Activated CD8-positive, alpha-beta T cell treated with anti-CD3 and anti-CD28 coated beads, Interleukin-2, amount 10 ng/mL, durations not matched to agents 7 days and 5 days (primary cell): ENCODE results near the gene LRRIQ3. TPM values are rescaled to one million over a fixed set of nuclear protein-coding genes. Genes with fewer than 3 reads are reported as not detected.
A peak's percentile ranks its signal among the peaks of the same experiment; 100 is the strongest.

ENCODE experiments used
- ATAC-seq: fragments of 150-1000 bp; cut with Tn5 transposase; one replicate; pipeline ENCODE4 v1.10.0; 2021; ENCODE audit warnings: moderate library complexity
- CTCF ChIA-PET: fragments of 350-600 bp; sonication (Branson Sonifier 250); formaldehyde crosslinking; loops from one replicate; lab custom pipeline; 2021; ENCODE audit warnings: antibody characterized with exemption; lab: Charles Lee
- POLR2A ChIA-PET: fragments of 350-600 bp; sonication (Branson Sonifier 250); formaldehyde crosslinking; loops from one replicate; lab custom pipeline; 2021; ENCODE audit warnings: antibody characterized with exemption; lab: Charles Lee
- DNase-seq: peaks from one replicate; pipeline ENCODE4 v3.0.0-alpha.2; 2020
- H3K27ac Mint-ChIP-seq: one replicate; pipeline ENCODE4 v1.8.0; 2021; ENCODE audit warnings: mild to moderate bottlenecking, mixed read lengths
- H3K27me3 Mint-ChIP-seq: one replicate; pipeline ENCODE4 v1.8.0; 2021; ENCODE audit warnings: low read depth, mixed read lengths
- H3K36me3 Mint-ChIP-seq: one replicate; pipeline ENCODE4 v1.8.0; 2021; ENCODE audit warnings: low read depth, mixed read lengths
- H3K4me1 Mint-ChIP-seq: one replicate; pipeline ENCODE4 v1.8.0; 2021; ENCODE audit warnings: low read depth, mixed read lengths
- H3K4me3 Mint-ChIP-seq: one replicate; pipeline ENCODE4 v1.8.0; 2021; ENCODE audit warnings: mild to moderate bottlenecking, mixed read lengths
- H3K9me3 Mint-ChIP-seq: one replicate; pipeline ENCODE4 v1.8.0; 2022; ENCODE audit warnings: mixed read lengths; ENCODE audit not compliant: insufficient read depth
- total RNA-seq, 2 experiments: library from RNA; stranded (reverse); gene quantifications; one replicate each; pipeline ENCODE4 v1.2.3, GENCODE V29; 2021

LRRIQ3 gene, protein sequence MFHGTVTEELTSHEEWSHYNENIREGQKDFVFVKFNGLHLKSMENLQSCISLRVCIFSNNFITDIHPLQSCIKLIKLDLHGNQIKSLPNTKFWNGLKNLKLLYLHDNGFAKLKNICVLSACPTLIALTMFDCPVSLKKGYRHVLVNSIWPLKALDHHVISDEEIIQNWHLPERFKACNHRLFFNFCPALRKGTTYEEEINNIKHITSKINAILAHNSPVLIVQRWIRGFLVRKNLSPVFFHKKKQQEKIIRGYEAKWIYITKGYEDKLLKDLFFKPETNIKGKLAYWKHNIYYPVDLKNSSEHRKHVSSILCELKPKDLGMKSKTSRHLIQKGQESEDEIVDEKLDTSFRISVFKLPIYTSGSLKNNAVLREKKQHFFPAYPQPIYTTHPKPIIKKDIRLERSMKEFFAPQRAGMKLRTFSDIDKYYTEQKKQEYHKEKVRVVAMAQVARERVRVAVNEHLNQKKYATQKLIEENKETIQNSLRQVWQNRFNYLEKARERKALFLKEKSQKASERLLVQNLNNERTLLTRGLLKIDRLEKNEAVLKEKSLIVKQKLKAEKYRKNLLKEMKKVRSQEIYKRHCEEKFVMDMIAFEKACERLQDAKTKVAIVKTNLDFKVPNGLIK
- under 1 TPM; 0.37 to 0.45 TPM for total RNA-seq

DNA sequence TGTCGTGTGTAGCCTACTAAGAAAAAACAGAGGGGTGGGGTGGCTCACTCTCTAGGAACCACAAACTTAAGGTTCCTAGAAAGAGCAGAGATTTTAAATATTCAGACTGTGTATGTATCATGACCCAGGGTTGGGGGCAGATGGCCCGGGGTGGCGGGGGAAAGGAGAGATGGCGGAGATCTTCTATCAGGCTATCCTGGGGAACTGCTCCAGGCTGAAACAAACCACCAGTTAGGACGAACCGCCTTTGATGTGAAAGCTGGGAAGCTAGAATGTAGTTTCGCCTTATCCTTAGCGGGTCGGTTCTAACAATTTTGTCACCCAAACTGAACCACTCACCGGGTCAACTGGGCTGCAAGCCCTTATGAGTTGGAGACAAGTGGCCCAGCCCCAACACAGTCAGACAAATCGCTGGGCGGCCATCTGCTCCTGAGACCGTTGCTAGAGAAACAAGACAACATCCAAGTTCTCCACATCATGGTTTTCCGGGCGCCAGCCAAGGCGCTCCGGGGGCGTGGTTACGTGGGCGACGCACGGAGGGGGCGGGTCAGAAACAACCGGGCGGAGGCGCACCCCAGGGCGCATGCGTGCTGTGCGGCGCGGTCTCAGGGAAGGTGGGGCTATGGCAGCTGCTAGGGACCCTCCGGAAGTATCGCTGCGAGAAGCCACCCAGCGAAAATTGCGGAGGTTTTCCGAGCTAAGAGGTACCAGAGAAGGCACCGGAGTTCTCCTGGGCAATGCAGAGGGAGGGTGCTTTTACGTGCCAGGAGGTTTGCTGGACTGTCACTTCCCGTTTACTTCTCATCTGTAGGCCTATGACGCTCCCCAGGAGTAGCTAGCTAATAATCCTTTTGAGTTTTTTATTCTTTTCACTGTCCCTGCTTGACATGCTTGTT is at the start of gene LRRIQ3, which contains the start of gene FPGT:
TSS of gene LRRIQ3 (minus strand) at position 520 of the 896 bp plus-strand sequence. CDS start 14,492 bp downstream, outside the sequence.
TSS of gene FPGT (plus strand) at position 586 of the 896 bp plus-strand sequence. CDS start at position 623, 37 bp downstream.
- CTCF ChIA-PET = interaction anchor here (1.1 to 1.4 kb wide), 2 partner anchors 9 to 17 kb away, joined by 4 to 5 read pairs; no protein-coding TSS in a partner anchor
- Mint-ChIP-seq H3K27ac (peak within 1 kb of the TSS; percentile 86), H3K27me3 (no peaks in the 10 kb centered on the region), H3K4me3 (peak within 1 kb of the TSS; percentile 85), H3K9me3 (no peaks in the 10 kb centered on the region), H3K36me3 (peaks cover 4% of the 10 kb centered on the region), H3K4me1 (peaks cover 14% of the 10 kb centered on the region)
- ATAC-seq (peak; percentile 97), DNase-seq (peak; percentile 96)
- POLR2A ChIA-PET = interaction anchor here (1.4 kb wide), 1 partner anchor 10 kb away, joined by 5 read pairs; no protein-coding TSS in a partner anchor

DNA sequence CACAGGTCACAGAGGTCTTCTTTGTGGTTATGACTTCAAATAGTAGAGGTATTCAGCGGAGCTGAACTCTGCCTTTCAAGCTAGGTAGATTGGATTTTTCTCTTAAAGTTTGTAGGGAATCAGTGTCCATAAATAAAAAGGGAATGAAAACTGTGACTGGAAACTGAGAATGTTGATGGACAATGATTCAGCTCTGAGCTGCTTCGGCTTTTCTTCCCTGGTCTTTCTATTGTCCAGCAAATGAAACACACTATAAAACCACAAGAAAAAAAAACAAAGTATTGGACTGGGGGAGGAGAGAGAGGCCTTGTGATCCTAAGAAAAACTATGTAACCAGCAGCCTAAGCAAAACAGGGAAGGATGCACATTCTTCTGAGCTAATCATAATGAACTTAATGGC is 48.3 kb upstream of the LRRIQ3 start:
- Mint-ChIP-seq H3K36me3 (no peaks in the 10 kb centered on the region), H3K27me3 (no peaks in the 10 kb centered on the region), H3K4me3 (no peak overlapping the region), H3K4me1 (no peaks in the 10 kb centered on the region), H3K9me3 (no peaks in the 10 kb centered on the region), H3K27ac (no peak overlapping the region)
- DNase-seq (no peak), ATAC-seq (no peak)
- ChIA-PET CTCF (no interaction called here), POLR2A (no interaction called here)

DNA sequence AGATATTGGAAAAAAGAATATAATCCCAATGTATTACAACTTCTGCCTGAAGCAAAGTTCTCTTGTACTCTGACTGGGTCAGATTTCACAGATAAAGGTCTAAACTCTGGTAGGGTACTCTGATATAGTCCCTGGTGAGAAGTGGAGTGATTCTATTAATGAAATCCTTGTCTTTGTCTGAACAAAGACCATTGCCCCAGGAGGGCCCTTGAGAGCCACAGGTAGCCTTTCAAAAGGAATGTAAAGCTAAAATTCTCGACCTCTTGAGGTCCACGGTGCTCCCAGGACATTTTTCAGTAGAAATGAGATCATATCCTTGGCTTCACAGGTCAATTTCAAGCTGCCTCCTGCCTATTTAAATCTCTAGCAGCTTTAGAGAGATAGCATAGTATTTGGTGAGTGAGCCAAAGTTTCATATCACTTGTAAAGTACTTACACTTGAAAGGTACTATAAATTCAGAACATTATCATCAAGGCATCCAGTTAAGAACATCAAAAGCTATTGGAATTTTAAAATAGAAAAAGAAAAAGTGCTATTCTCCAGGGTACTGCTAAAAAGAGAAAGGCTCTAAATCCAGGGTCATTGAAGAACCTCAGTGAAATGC is 47.3 kb upstream of the LRRIQ3 start:
- Mint-ChIP-seq H3K4me1 (no peaks in the 10 kb centered on the region), H3K27ac (no peak overlapping the region), H3K9me3 (no peaks in the 10 kb centered on the region), H3K4me3 (no peak overlapping the region), H3K27me3 (no peaks in the 10 kb centered on the region), H3K36me3 (no peaks in the 10 kb centered on the region)
- DNase-seq = no peak
- POLR2A ChIA-PET = no interaction called here
- CTCF ChIA-PET = no interaction called here
- ATAC-seq = no peak

DNA sequence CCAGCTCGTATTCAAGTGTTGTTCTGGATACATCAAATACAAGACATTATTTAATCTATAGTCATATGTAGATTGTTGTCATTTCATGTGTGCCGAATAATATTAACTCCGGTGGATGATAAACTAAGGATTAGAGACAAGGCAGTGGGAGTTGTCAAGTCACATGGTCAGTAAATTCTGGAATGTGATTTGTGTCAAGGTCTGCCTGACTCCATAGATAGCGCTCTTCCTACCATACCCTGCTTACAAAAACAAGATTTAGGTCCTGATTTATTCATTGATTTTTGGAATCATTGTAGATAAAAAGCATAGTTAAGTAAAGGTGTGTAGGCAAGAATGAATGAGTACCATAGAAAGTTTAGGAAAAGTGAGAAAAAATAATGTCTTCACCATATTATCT is 39.8 kb upstream of the LRRIQ3 start:
- DNase-seq (no peak), ATAC-seq (no peak)
- no peaks in the 10 kb centered on the region for H3K27me3 Mint-ChIP-seq
- ChIA-PET CTCF (no interaction called here), POLR2A (no interaction called here)
- no peaks in the 10 kb centered on the region for H3K4me1 Mint-ChIP-seq
- no peak overlapping the region for H3K4me3 Mint-ChIP-seq
- H3K36me3 Mint-ChIP-seq = no peaks in the 10 kb centered on the region
- H3K9me3 Mint-ChIP-seq = no peaks in the 10 kb centered on the region
- H3K27ac Mint-ChIP-seq = no peak overlapping the region

DNA sequence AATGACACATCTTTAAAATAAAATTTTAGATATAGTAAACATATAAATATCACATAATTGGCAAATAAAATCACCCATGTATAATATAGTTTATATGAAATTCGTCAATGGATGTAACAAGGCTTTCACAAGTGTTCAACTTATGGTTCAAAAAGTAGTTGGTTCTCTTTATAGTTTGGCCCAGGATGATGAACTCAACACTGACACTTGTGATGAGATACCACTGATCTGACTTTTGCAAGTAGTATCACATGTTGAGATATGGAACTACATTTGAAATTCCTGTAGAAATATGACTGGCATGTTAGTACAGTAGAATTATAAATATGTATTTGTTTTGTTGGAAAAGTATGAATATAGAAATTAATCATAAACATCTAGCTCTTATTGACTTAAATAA is 39.1 kb upstream of the LRRIQ3 start:
- Mint-ChIP-seq H3K9me3 (no peaks in the 10 kb centered on the region), H3K27me3 (no peaks in the 10 kb centered on the region), H3K27ac (no peak overlapping the region), H3K36me3 (no peaks in the 10 kb centered on the region), H3K4me3 (no peak overlapping the region), H3K4me1 (no peaks in the 10 kb centered on the region)
- DNase-seq = no peak
- POLR2A ChIA-PET = no interaction called here
- CTCF ChIA-PET = no interaction called here
- ATAC-seq = no peak

DNA sequence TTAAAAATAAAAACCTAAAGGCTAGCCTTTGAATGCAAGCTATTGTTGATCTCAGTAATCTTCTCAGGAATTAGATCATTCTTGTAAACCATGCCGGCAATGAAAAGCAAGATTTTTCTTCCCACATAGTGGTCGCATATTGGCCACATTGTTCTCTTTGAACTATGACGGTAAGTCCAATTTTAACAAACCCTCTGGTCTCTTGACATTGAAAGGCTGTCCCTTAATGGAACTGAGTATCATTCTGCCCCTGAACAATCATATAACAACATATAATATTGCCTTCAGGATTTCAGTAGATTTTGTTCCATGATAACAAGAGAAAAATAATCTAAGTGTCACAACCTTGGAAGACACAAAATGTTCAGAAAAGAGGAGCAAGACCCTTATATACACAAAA is 38.5 kb upstream of the LRRIQ3 start:
- no peaks in the 10 kb centered on the region for H3K4me1 Mint-ChIP-seq
- no peaks in the 10 kb centered on the region for H3K27me3 Mint-ChIP-seq
- no peak overlapping the region for H3K27ac Mint-ChIP-seq
- H3K9me3 Mint-ChIP-seq = no peaks in the 10 kb centered on the region
- DNase-seq (no peak), ATAC-seq (no peak)
- ChIA-PET CTCF (no interaction called here), POLR2A (no interaction called here)
- H3K4me3 Mint-ChIP-seq = no peak overlapping the region
- no peaks in the 10 kb centered on the region for H3K36me3 Mint-ChIP-seq

DNA sequence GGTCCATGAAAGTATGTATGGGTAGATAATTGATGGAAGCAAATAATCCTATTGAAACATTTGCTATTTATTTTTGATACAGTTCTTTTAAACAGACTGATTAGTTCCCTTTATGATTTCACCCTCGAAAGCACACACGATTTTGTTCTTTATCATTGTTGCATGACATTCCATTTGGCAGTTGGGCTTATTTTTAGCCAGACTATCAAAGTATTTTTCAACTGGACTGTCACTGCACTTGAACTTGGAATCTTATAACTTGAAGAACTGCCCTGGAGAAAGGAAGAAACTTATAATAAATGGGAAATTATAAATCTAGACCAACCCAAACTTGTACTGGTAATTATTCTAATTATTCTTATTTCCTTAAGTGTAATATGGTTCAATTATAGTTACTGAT is 37.2 kb upstream of the LRRIQ3 start, which contains the start of gene TNNI3K:
TSS of gene TNNI3K (plus strand) at position 235 of the 400 bp plus-strand sequence. CDS start at position 300, 65 bp downstream.
- no peak for DNase-seq
- H3K9me3 Mint-ChIP-seq = no peaks in the 10 kb centered on the region
- ChIA-PET CTCF (no interaction called here), POLR2A (no interaction called here)
- H3K36me3 Mint-ChIP-seq = no peaks in the 10 kb centered on the region
- H3K27ac Mint-ChIP-seq = no peak within 1 kb of the TSS
- H3K4me3 Mint-ChIP-seq = no peak within 1 kb of the TSS
- H3K27me3 Mint-ChIP-seq = no peaks in the 10 kb centered on the region
- no peaks in the 10 kb centered on the region for H3K4me1 Mint-ChIP-seq
- no peak for ATAC-seq

DNA sequence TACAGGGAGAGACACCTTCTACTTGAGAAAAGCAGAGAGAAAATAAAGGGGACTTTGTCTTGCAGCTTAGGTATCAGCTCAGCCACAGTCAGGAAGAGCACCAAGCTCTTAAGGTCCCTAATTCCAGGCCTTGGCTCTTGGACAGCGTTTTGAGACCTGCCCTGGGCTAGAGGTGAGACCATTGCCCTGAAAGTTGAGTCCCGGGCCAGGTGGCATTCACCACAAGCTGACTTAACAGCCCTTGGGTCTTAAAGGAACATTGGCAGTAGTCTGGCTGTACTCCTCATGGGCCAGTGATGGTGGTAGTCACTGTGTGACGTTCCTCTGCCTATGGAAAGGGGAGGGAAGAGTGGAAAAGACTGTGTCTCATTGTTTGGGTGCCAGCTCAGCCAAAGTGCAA is 25.5 kb upstream of the LRRIQ3 start:
- no peaks in the 10 kb centered on the region for H3K36me3 Mint-ChIP-seq
- H3K4me3 Mint-ChIP-seq = no peak overlapping the region
- CTCF ChIA-PET = no interaction called here
- no peaks in the 10 kb centered on the region for H3K4me1 Mint-ChIP-seq
- peaks cover 9% of the 10 kb centered on the region for H3K9me3 Mint-ChIP-seq
- ATAC-seq = no peak
- no peak for DNase-seq
- no peak overlapping the region for H3K27ac Mint-ChIP-seq
- no peaks in the 10 kb centered on the region for H3K27me3 Mint-ChIP-seq
- POLR2A ChIA-PET = no interaction called here

DNA sequence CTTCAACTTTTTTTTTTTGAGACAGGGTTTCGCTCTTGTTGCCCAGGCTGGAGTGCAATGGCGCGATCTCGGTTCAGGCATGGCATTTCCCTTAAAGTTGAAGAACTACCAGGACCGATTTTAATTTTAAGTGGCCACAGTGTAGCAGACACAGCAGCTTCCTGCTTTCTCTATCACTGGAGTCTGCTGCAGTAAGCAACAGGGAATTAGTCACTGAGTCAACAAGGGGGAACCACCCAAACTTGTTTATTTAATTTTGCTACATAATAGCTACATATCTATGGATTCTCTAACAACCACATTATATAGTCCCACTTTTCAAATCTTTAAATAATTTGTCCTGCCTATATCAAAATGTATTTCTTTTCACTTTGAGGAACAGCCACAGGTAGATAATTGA is 24.7 kb upstream of the LRRIQ3 start:
- CTCF ChIA-PET = no interaction called here
- H3K27me3 Mint-ChIP-seq = no peaks in the 10 kb centered on the region
- H3K4me3 Mint-ChIP-seq = no peak overlapping the region
- POLR2A ChIA-PET = no interaction called here
- no peak for ATAC-seq
- DNase-seq = no peak
- H3K9me3 Mint-ChIP-seq = peaks cover 9% of the 10 kb centered on the region
- H3K4me1 Mint-ChIP-seq = no peaks in the 10 kb centered on the region
- no peak overlapping the region for H3K27ac Mint-ChIP-seq
- no peaks in the 10 kb centered on the region for H3K36me3 Mint-ChIP-seq

DNA sequence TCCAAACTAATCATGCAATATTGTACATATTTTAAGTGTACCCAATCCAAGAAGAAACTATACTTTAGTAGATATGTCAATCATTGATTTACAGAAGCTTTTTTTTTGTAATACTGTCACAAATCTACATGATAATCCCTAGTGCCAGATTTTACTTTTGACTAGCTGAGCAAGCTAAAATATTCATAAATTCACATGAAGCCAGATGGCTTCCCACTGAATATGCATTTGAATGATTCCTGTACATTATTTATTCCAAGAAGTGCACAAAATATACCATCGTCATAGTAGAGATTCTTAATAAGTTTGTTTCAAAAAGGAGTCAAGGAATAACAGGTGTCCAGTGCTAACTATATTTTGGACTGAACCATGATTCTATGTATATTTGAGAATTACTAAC is 17.3 kb upstream of the LRRIQ3 start:
- H3K27me3 Mint-ChIP-seq = no peaks in the 10 kb centered on the region
- H3K36me3 Mint-ChIP-seq = no peaks in the 10 kb centered on the region
- ChIA-PET CTCF (interaction anchor here (0.6 kb wide), 1 partner anchor 17 kb away, joined by 4 read pairs; the partner anchor contains the start of genes FPGT and LRRIQ3), POLR2A (no interaction called here)
- no peaks in the 10 kb centered on the region for H3K4me1 Mint-ChIP-seq
- ATAC-seq = no peak
- H3K4me3 Mint-ChIP-seq = no peak overlapping the region
- DNase-seq = no peak
- no peak overlapping the region for H3K27ac Mint-ChIP-seq
- no peaks in the 10 kb centered on the region for H3K9me3 Mint-ChIP-seq

DNA sequence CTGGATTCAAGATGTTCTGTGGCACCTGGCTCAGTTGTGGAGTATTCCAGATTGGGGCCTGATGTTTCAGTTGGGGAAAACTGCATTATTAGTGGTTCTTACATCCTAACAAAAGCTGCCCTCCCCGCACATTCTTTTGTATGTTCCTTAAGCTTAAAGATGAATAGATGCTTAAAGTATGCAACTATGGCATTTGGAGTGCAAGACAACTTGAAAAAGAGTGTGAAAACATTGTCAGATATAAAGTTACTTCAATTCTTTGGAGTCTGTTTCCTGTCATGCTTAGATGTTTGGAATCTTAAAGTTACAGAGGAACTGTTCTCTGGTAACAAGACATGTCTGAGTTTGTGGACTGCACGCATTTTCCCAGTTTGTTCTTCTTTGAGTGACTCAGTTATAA is 7.3 kb upstream of the LRRIQ3 start:
- ATAC-seq (no peak), DNase-seq (no peak)
- H3K27ac Mint-ChIP-seq = no peak overlapping the region
- H3K36me3 Mint-ChIP-seq = peaks cover 7% of the 10 kb centered on the region
- no peak overlapping the region for H3K4me3 Mint-ChIP-seq
- no peaks in the 10 kb centered on the region for H3K27me3 Mint-ChIP-seq
- no peaks in the 10 kb centered on the region for H3K9me3 Mint-ChIP-seq
- POLR2A ChIA-PET = no interaction called here
- CTCF ChIA-PET = no interaction called here
- no peaks in the 10 kb centered on the region for H3K4me1 Mint-ChIP-seq
